K562 (cell line): ENCODE data around the gene CACNA1C. TPM values are rescaled to one million over a fixed set of nuclear protein-coding genes. Genes with fewer than 3 reads are reported as not detected.

Experiments used
- ATAC-seq: fragments of 200-7000 bp; cut with Tn5 transposase; 3 replicates; pipeline ENCODE4 v1.9.1; 2020; ENCODE audit warnings: moderate library complexity
- BruUV-seq: library from RNA; stranded (reverse); fragments of 400-500 nt; replicated peaks from 2 replicates; lab custom pipeline; 2021; lab: Mats Ljungman, UMichigan
- CTCF ChIA-PET: fragments of 300-600 bp; formaldehyde crosslinking; extraction: SDS; loops from one replicate; lab custom pipeline; 2021; ENCODE audit warnings: low intra/inter-chr PET ratio; lab: Yijun Ruan, JAX
- POLR2A ChIA-PET: fragments of 300-600, 350-650 bp; sonication (Branson Sonifier 250); formaldehyde crosslinking; extraction: SDS; loops from one replicate; lab custom pipeline; 2021; ENCODE audit warnings: antibody characterized with exemption, inconsistent platforms; lab: Yijun Ruan, JAX
- DNase-seq, 4 experiments: peaks; one replicate each; pipeline versions ENCODE4 v3.0.0 to v3.0.0-alpha.2; 2011 to 2018; ENCODE audit warnings: low spot score in 3 of 4, mixed read lengths in 3 of 4; ENCODE audit errors: extremely low read depth in 1 of 4
- FAIRE-seq: peaks from 2 replicates; lab custom pipeline; 2011; peaks lifted over from hg19 to GRCh38; lab: Jason Lieb, UNC
- H2AFZ ChIP-seq: 2 replicates; pipeline ENCODE4 v1.6.0; 2011; ENCODE audit warnings: low read depth, low read length, control low read depth, inconsistent platforms
- H3K27ac ChIP-seq: fragments of 200-600 bp; 3 replicates; pipeline ENCODE4 v1.8.0; 2011; ENCODE audit warnings: low read depth, mild to moderate bottlenecking, control low read depth, inconsistent platforms, low read length, moderate library complexity, mixed read lengths; ENCODE audit errors: extremely low read depth
- H3K27me3 ChIP-seq, 2 experiments: fragments of 300-600 bp in 1 of 2; 2 replicates in 1 of 2; 3 replicates in 1 of 2; pipeline versions ENCODE4 v1.6.0 to v1.8.0; 2011; ENCODE audit warnings: inconsistent platforms in 2 of 2, low read length in 2 of 2, mild to moderate bottlenecking in 1 of 2, mixed read lengths in 1 of 2, moderate library complexity in 1 of 2; ENCODE audit not compliant: control insufficient read depth in 2 of 2, insufficient read depth in 2 of 2
- H3K36me3 ChIP-seq: fragments of 300-600 bp; 3 replicates; pipeline ENCODE4 v1.8.0; 2011; ENCODE audit warnings: mild to moderate bottlenecking, low read length, inconsistent platforms; ENCODE audit not compliant: control insufficient read depth, insufficient read depth
- H3K4me1 ChIP-seq, 2 experiments: fragments of 200-600 bp in 1 of 2; replicated peaks in 1 of 2; 2 replicates in 1 of 2; 3 replicates in 1 of 2; pipeline versions ENCODE4 v1.5.1 to v1.8.0; 2011; ENCODE audit warnings: inconsistent platforms in 2 of 2, low read length in 2 of 2, mild to moderate bottlenecking in 1 of 2, mixed read lengths in 1 of 2, moderate library complexity in 1 of 2; ENCODE audit not compliant: control insufficient read depth in 2 of 2, insufficient read depth in 2 of 2
- H3K4me2 ChIP-seq: 2 replicates; pipeline ENCODE4 v1.6.1; 2011; ENCODE audit warnings: low read length, control low read depth, inconsistent platforms, mixed read lengths; ENCODE audit not compliant: insufficient read depth
- H3K4me3 ChIP-seq: fragments of 200-600 bp; sonication (generic), shearing (Covaris generic); 2 replicates; pipeline ENCODE4 v1.5.1; 2016; ENCODE audit warnings: control low read depth, inconsistent platforms
- H3K79me2 ChIP-seq: fragments of 200-600 bp; 3 replicates; pipeline ENCODE4 v1.8.0; 2011; ENCODE audit warnings: low read length, inconsistent platforms; ENCODE audit not compliant: control insufficient read depth, insufficient read depth
- H3K9ac ChIP-seq, 2 experiments: 2 replicates each; pipeline versions ENCODE4 v1.6.0 to v1.6.1; 2011; ENCODE audit warnings: low read depth in 2 of 2, low read length in 2 of 2, control low read depth in 1 of 2, inconsistent platforms in 1 of 2, mild to moderate bottlenecking in 1 of 2, mixed read lengths in 1 of 2; ENCODE audit not compliant: insufficient read depth in 1 of 2
- H3K9me1 ChIP-seq: one replicate; pipeline ENCODE4 v1.6.0; 2011; ENCODE audit warnings: inconsistent platforms, mild to moderate bottlenecking, low read length, moderate library complexity; ENCODE audit not compliant: control insufficient read depth, insufficient read depth
- H3K9me3 ChIP-seq: replicated peaks from 2 replicates; pipeline ENCODE4 v1.5.1; 2011; ENCODE audit warnings: low read depth, low read length, inconsistent platforms; ENCODE audit not compliant: control insufficient read depth, insufficient read depth
- H4K20me1 ChIP-seq: replicated peaks from 2 replicates; pipeline ENCODE4 v1.6.1; 2011; ENCODE audit warnings: low read length, inconsistent platforms, mixed read lengths; ENCODE audit not compliant: control insufficient read depth, insufficient read depth
- MNT ChIP-seq, 2 experiments: fragments of 450-650 bp; conservative IDR thresholded peaks; 2 replicates each; pipeline ENCODE4 v1.6.1; 2017; ENCODE audit warnings: mild to moderate bottlenecking in 2 of 2, moderate library complexity in 2 of 2
- ZFP36 ChIP-seq: fragments of 150-350 bp; IDR thresholded peaks from 2 replicates; pipeline ENCODE4 v1.6.1; 2018; ENCODE audit warnings: low read length, low read depth; ENCODE audit not compliant: partially characterized antibody
- whole genome bisulfite sequencing: fragments of 100-300 bp; shearing (Covaris generic); methylation state at CpG from one replicate; pipeline ENCODE4 v1.1.6; 2016; ENCODE audit warnings: low coverage, mixed read lengths; ENCODE audit not compliant: insufficient coverage; ENCODE audit errors: missing lambda C conversion rate; 5-methylcytosine and 5-hydroxymethylcytosine counted together
- in situ Hi-C: fragments of 300-500 bp; cut with MboI; formaldehyde crosslinking; loops from 4 replicates; pipeline ENCODE4 v1.15.0; 2018; ENCODE audit warnings: inconsistent platforms, mixed read lengths
- intact Hi-C: fragments of 100-400 bp; cut with micrococcal nuclease; formaldehyde crosslinking; loops from 2 replicates; pipeline ENCODE4 v1.14.2; 2022
- polyA plus RNA-seq, 8 experiments: library from polyadenylated mRNA; depleted of rRNA in 4 of 8; stranded (reverse) in 5 of 8; unstranded in 3 of 8; fragments of >200 nt; fragmentation: Nextera tagmentation in 2 of 8; fragmentation: Illumina TruSeq in 1 of 8; extraction: Ambion mirVana in 2 of 8; extraction: Trizol in 1 of 8; gene quantifications; 2 replicates each; pipeline versions ENCODE4 v1.2.1 to v1.2.3, GENCODE V29; 2011 to 2014; ENCODE audit warnings: inconsistent platforms in 1 of 8, missing spikeins in 1 of 8
- total RNA-seq, 7 experiments: library from RNA; depleted of rRNA in 6 of 7; stranded (reverse); fragments of >200 nt in 6 of 7; fragmentation: Illumina TruSeq in 2 of 7; extraction: Trizol in 2 of 7; gene quantifications; 2 replicates each; pipeline versions ENCODE4 v1.2.1 to v1.2.3, GENCODE V29; 2011 to 2021; ENCODE audit warnings: low replicate concordance in 1 of 7

The CACNA1C gene
- total and polyA plus RNA-seq, 9 of the 15 experiments (the other 6 are each of a cell fraction or from before 2014, with no cell fraction given): not detected

GRCh38 chr12:2617365-2617764 is 564.6 kb downstream of the CACNA1C start:
- BruUV-seq: no TSS peak
- ATAC-seq (no peak), FAIRE-seq (no peak)

More at GRCh38 chr12:2617365-2617764, 564.6 kb downstream of the CACNA1C start:
- ChIA-PET CTCF (no interaction called here), POLR2A (no interaction called here)
- Histone ChIP-seq H3K9me1 (no peaks in the 10 kb centered on the region), H3K4me2 (no peak overlapping the region), H3K36me3 (no peaks in the 10 kb centered on the region), H3K79me2 (no peaks in the 10 kb centered on the region), H2AFZ (no peak overlapping the region), H3K27ac (no peak overlapping the region), H3K9ac (no peak overlapping the region), H4K20me1 (no peaks in the 10 kb centered on the region), H3K4me3 (no peak overlapping the region), H3K27me3 (peaks cover 0 to 15% of the 10 kb centered on the region in 2 experiments; a peak in 1 of 5 replicates), H3K4me1 (no peaks in the 10 kb centered on the region), H3K9me3 (no peaks in the 10 kb centered on the region)
- intact Hi-C loops: no loop called here
- in situ Hi-C loops: no loop called here
- 0% methylated on average over 6 of the region's 8 CpGs for WGBS
- no peak for TF ChIP-seq MNT (conservative IDR thresholded peaks at IDR 0.05)
- TF ChIP-seq ZFP36: no peak
- no peak for DNase-seq
